Testis (tissue), 5 donors: ENCODE results near the gene IFT74. TPM values are rescaled to one million over a fixed set of nuclear protein-coding genes. Genes with fewer than 3 reads are reported as not detected.

Experiments
- DNase-seq: peaks from one replicate; pipeline ENCODE4 v3.0.0-alpha.2; 2019
- H3K27ac ChIP-seq, 2 donors: fragments of 200-600 bp; sonication (generic); one replicate each; pipeline ENCODE4 v1.5.1; 2019
- H3K27me3 ChIP-seq: fragments of 200-600 bp; sonication (generic); one replicate; pipeline ENCODE4 v1.5.1; 2019
- H3K36me3 ChIP-seq: fragments of 200-600 bp; sonication (generic); one replicate; pipeline ENCODE4 v1.5.1; 2017; ENCODE audit warnings: low read depth; ENCODE audit errors: missing control alignments
- H3K4me1 ChIP-seq: fragments of 200-600 bp; sonication (generic); one replicate; pipeline ENCODE4 v1.5.1; 2019
- H3K4me3 ChIP-seq, 2 donors: fragments of 200-600 bp; sonication (generic); one replicate each; pipeline ENCODE4 v1.5.1; 2017 to 2019
- H3K9me3 ChIP-seq: fragments of 200-600 bp; sonication (generic); one replicate; pipeline ENCODE4 v1.5.1; 2017
- POLR2A ChIP-seq: fragments of 450-650 bp; IDR thresholded peaks from one replicate; pipeline ENCODE4 v1.6.1; 2017; ENCODE audit warnings: antibody characterized with exemption, mild to moderate bottlenecking, moderate library complexity
- WGBS, 2 donors: methylation state at CpG; one replicate each; pipeline ENCODE4 v1.1.5; 2018; 5-methylcytosine and 5-hydroxymethylcytosine counted together
- intact Hi-C: fragments of 100-400 bp; cut with DNase I; formaldehyde crosslinking; loops from one replicate; pipeline ENCODE4 v1.15.1; 2023; ENCODE audit warnings: low total_unique reads
- long read RNA-seq, 2 donors: transcript quantifications; one replicate each; lab custom pipeline, GENCODE V29; 2026
- polyA plus RNA-seq: library from polyadenylated mRNA; stranded (reverse); fragments of 350-450 nt; fragmentation: Illumina TruSeq; extraction: RNeasy Lipid Tissue Mini Kit (QIAGEN cat#74804); gene quantifications from one replicate; pipeline ENCODE4 v1.2.3, GENCODE V29; 2014; ENCODE audit warnings: low read depth, low replicate concordance; ENCODE audit not compliant: insufficient read depth
- total RNA-seq, 2 donors: library from RNA; depleted of rRNA; stranded (reverse); fragments of >200 nt; gene quantifications; one replicate each; pipeline ENCODE4 v1.2.3, GENCODE V29; 2016
- TF ChIP-seq, protein P1 (sequence below), 3 experiments: fragments of 450-650 bp in 2 of 3; fragments of 200-600 bp in 1 of 3; sonication (generic) in 1 of 3; IDR thresholded peaks; one replicate each; pipeline ENCODE4 v1.5.1; 2016 to 2019; ENCODE audit warnings: antibody characterized with exemption in 3 of 3, mild to moderate bottlenecking in 2 of 3, moderate library complexity in 1 of 3

IFT74 gene
- total RNA-seq, result 10 to 100 TPM; 30.2 to 37.5 TPM
- polyA plus RNA-seq, result 20.7 TPM
- long read RNA-seq, donor 1, partial matches to known transcripts, result 0 of 4 reads
- long read RNA-seq, donor 1, other reads (novel, unspliced or antisense), result 0 of 4 reads
- long read RNA-seq, donor 2, partial matches to known transcripts, result 0 of 1 reads
- long read RNA-seq, donor 2, other reads (novel, unspliced or antisense), result 0 of 1 reads

GRCh38 chr9:26955921-26956859 lies at the start of gene IFT74:
IFT74 (plus strand) TSS chr9:26956412; CDS start chr9:26961968, 5,556 bp downstream.
- 0 to 1% methylated on average over 53 of the region's 53 CpGs for WGBS, 2 donors
- H3K27ac ChIP-seq, result peak within 1 kb of the TSS; percentile 80 to 92
- intact Hi-C loops, result loop anchor here (5.0 kb wide), 1 partner anchor 64 kb away; the partner anchor contains the start of gene CAAP1

DNA sequence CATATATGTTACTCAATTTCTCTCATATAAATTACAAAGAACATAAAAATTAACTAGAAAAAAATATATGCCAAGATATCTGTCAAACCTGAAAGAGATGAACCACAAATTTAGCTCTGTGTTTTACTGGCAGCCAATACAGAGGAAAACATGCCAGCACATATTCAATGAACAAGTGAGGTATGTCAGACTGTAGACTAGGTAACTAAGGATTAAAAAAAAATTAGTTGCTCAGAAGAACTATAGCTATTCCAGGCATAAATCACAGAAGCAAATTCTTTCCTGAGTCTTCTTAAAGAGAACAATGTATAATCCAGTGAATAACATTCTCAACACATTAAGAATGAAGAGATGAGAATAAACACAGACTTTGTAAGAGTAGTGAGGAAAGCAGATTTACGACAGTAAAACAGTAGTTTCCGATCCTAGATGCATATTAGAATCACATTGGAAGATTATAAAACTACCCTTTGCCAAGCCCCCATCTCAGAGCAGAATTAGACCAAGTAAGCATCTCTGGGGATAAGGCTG lies 43.0 kb upstream of the IFT74 start:
- TF ChIP-seq POLR2A, result no peak
- TF ChIP-seq, protein P1, sequence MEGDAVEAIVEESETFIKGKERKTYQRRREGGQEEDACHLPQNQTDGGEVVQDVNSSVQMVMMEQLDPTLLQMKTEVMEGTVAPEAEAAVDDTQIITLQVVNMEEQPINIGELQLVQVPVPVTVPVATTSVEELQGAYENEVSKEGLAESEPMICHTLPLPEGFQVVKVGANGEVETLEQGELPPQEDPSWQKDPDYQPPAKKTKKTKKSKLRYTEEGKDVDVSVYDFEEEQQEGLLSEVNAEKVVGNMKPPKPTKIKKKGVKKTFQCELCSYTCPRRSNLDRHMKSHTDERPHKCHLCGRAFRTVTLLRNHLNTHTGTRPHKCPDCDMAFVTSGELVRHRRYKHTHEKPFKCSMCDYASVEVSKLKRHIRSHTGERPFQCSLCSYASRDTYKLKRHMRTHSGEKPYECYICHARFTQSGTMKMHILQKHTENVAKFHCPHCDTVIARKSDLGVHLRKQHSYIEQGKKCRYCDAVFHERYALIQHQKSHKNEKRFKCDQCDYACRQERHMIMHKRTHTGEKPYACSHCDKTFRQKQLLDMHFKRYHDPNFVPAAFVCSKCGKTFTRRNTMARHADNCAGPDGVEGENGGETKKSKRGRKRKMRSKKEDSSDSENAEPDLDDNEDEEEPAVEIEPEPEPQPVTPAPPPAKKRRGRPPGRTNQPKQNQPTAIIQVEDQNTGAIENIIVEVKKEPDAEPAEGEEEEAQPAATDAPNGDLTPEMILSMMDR (IDR thresholded peaks at IDR 0.05), result no peak
- H3K27me3 ChIP-seq, result no peaks in the 10 kb centered on the region
- no peaks in the 10 kb centered on the region for H3K4me1 ChIP-seq
- DNase-seq, result no peak
- H3K27ac ChIP-seq, result no peak overlapping the region
- 91 to 98% methylated on average over 2 of the region's 2 CpGs for WGBS, 2 donors
- H3K36me3 ChIP-seq, result no peaks in the 10 kb centered on the region
- H3K9me3 ChIP-seq, result no peaks in the 10 kb centered on the region
- H3K4me3 ChIP-seq, result no peak overlapping the region
- intact Hi-C loops, result no loop called here

More at GRCh38 chr9:26955921-26956859, at the start of gene IFT74:
- TF ChIP-seq POLR2A, result no peak
- TF ChIP-seq, protein P1 (IDR thresholded peaks at IDR 0.05), result no peak
- no peaks in the 10 kb centered on the region for H3K36me3 ChIP-seq
- H3K9me3 ChIP-seq, result no peaks in the 10 kb centered on the region
- peak within 1 kb of the TSS; percentile 66 to 67 for H3K4me3 ChIP-seq
- peaks cover 11% of the 10 kb centered on the region for H3K4me1 ChIP-seq
- peak; percentile 99 for DNase-seq
- no peaks in the 10 kb centered on the region for H3K27me3 ChIP-seq

- Histone ChIP-seq H3K4me1 (no peaks in the 10 kb centered on the region), H3K27ac (no peak overlapping the region), H3K36me3 (no peaks in the 10 kb centered on the region), H3K4me3 (no peak overlapping the region), H3K9me3 (no peaks in the 10 kb centered on the region), H3K27me3 (no peaks in the 10 kb centered on the region)
- DNase-seq, result no peak
- intact Hi-C loops, result no loop called here
- TF ChIP-seq, protein P1 (IDR thresholded peaks at IDR 0.05), result no peak
- no peak for TF ChIP-seq POLR2A
- WGBS, 2 donors, result 52 to 67% methylated on average over 1 of the region's 1 CpG
Observed at GRCh38 chr9:26919698-26920097, 36.5 kb upstream of the IFT74 start.

- Histone ChIP-seq H3K36me3 (no peaks in the 10 kb centered on the region), H3K27me3 (no peaks in the 10 kb centered on the region)
Observed at GRCh38 chr9:26925609-26926008, 30.6 kb upstream of the IFT74 start.

More at GRCh38 chr9:26925609-26926008, 30.6 kb upstream of the IFT74 start:
- H3K4me1 ChIP-seq, result no peaks in the 10 kb centered on the region
- no peak for DNase-seq
- no peaks in the 10 kb centered on the region for H3K9me3 ChIP-seq
- no peak overlapping the region for H3K4me3 ChIP-seq
- intact Hi-C loops, result no loop called here
- TF ChIP-seq, protein P1 (IDR thresholded peaks at IDR 0.05), result no peak
- no peak for TF ChIP-seq POLR2A
- 91 to 99% methylated on average over 4 of the region's 4 CpGs for WGBS, 2 donors
- no peak overlapping the region for H3K27ac ChIP-seq
